Esophagus muscularis mucosa (tissue), 4 donors: ENCODE measurements around the gene CLEC18A.
"Not testable (repeated sequence)": the region's sequence is repeated elsewhere in the genome, so short reads cannot be mapped to it uniquely, and the experiment has no call there.

Experiments
- CTCF ChIP-seq, 3 experiments: fragments of 200-600 bp in 2 of 3; fragments of 450-650 bp in 1 of 3; sonication (generic) in 2 of 3; IDR thresholded peaks; one replicate each; pipeline ENCODE4 v1.5.1; 2017 to 2019; ENCODE audit warnings: antibody characterized with exemption in 3 of 3, mild to moderate bottlenecking in 2 of 3, moderate library complexity in 1 of 3
- EP300 ChIP-seq: sonication (generic); formaldehyde crosslinking; IDR thresholded peaks from one replicate; pipeline ENCODE4 v1.6.1; 2017; ENCODE audit warnings: antibody characterized with exemption
- POLR2A ChIP-seq: fragments of 450-650 bp; IDR thresholded peaks from one replicate; pipeline ENCODE4 v1.6.1; 2017; ENCODE audit warnings: antibody characterized with exemption, moderate library complexity, mild to moderate bottlenecking, low read depth
- POLR2AphosphoS5 ChIP-seq, 2 donors: sonication (generic); formaldehyde crosslinking; IDR thresholded peaks; one replicate each; pipeline ENCODE4 v1.6.1; 2017; ENCODE audit warnings: antibody characterized with exemption in 2 of 2

GRCh38 chr16:70012951-70013350 lies 61.8 kb downstream of the CLEC18A start:
- TF ChIP-seq CTCF (IDR thresholded peaks at IDR 0.05); POLR2A; EP300; POLR2AphosphoS5 (IDR thresholded peaks at IDR 0.05): not testable (repeated sequence)
